WTC11 (cell line): Measurements from ENCODE around the gene CYP1A2. TPM values are rescaled to one million over a fixed set of nuclear protein-coding genes. Genes with fewer than 3 reads are reported as not detected.

ENCODE experiments used
- ATAC-seq: fragments of 200-7000 bp; cut with Tn5 transposase; 2 replicates; pipeline ENCODE4 v1.10.0; 2021; ENCODE audit warnings: mild to moderate bottlenecking, moderate library complexity
- CTCF ChIA-PET: fragments of 300-600 bp; sonication (Branson Sonifier 250); formaldehyde crosslinking; loops from one replicate; lab custom pipeline; 2021; ENCODE audit warnings: antibody characterized with exemption; lab: Charles Lee
- POLR2A ChIA-PET: fragments of 350-600 bp; sonication (Branson Sonifier 250); formaldehyde crosslinking; loops from one replicate; lab custom pipeline; 2021; ENCODE audit warnings: antibody characterized with exemption; lab: Charles Lee
- DNase-seq: peaks from one replicate; pipeline ENCODE4 v3.0.0; 2021; ENCODE audit warnings: low spot score
- H3K27ac Mint-ChIP-seq: 2 replicates; pipeline ENCODE4 v1.8.0; 2021; ENCODE audit warnings: mixed read lengths
- H3K27me3 Mint-ChIP-seq: 2 replicates; pipeline ENCODE4 v1.8.0; 2021; ENCODE audit warnings: low read depth, mild to moderate bottlenecking, moderate library complexity, mixed read lengths
- H3K36me3 Mint-ChIP-seq: 2 replicates; pipeline ENCODE4 v1.8.0; 2021; ENCODE audit warnings: mixed read lengths
- H3K4me1 Mint-ChIP-seq: 2 replicates; pipeline ENCODE4 v1.8.0; 2022; ENCODE audit warnings: mixed read lengths
- H3K4me3 Mint-ChIP-seq: 2 replicates; pipeline ENCODE4 v1.8.0; 2021; ENCODE audit warnings: mild to moderate bottlenecking, moderate library complexity, mixed read lengths
- H3K9me3 Mint-ChIP-seq: 2 replicates; pipeline ENCODE4 v1.8.0; 2021; ENCODE audit warnings: mixed read lengths
- CTCF ChIP-seq: fragments of 200-600 bp; IDR thresholded peaks from 2 replicates; pipeline ENCODE4 v1.8.0; 2022; ENCODE audit warnings: antibody characterized with exemption
- FOXJ3 ChIP-seq: sonication (generic); formaldehyde crosslinking; IDR thresholded peaks from 2 replicates; pipeline ENCODE4 v1.9.0; 2021; ENCODE audit warnings: missing genetic modification reagents, mild to moderate bottlenecking, borderline replicate concordance
- NFATC4 ChIP-seq: fragments of 250-450 bp; sonication (Bioruptor Pico); IDR thresholded peaks from 2 replicates; pipeline ENCODE4 v1.9.0; 2021; ENCODE audit warnings: mild to moderate bottlenecking
- NR3C1 ChIP-seq: sonication (generic); formaldehyde crosslinking; conservative IDR thresholded peaks from 2 replicates; pipeline ENCODE4 v1.8.1; 2023; ENCODE audit warnings: low read depth, mild to moderate bottlenecking, missing genetic modification reagents
- OVOL2 ChIP-seq: fragments of 250-450 bp; sonication (Bioruptor Pico); IDR thresholded peaks from 2 replicates; pipeline ENCODE4 v1.9.0; 2021; ENCODE audit warnings: mild to moderate bottlenecking, borderline replicate concordance
- TEAD4 ChIP-seq: sonication (generic); formaldehyde crosslinking; IDR thresholded peaks from 2 replicates; pipeline ENCODE4 v1.8.0; 2022; ENCODE audit warnings: mild to moderate bottlenecking, missing genetic modification reagents
- ZNF416 ChIP-seq: fragments of 250-450 bp; sonication (Bioruptor Pico); IDR thresholded peaks from 2 replicates; pipeline ENCODE4 v1.9.0; 2021; ENCODE audit warnings: mild to moderate bottlenecking, inconsistent platforms
- total RNA-seq: library from RNA; stranded (reverse); gene quantifications from 3 replicates; pipeline ENCODE4 v1.2.3, GENCODE V29; 2021
- TF ChIP-seq, protein P1 (sequence below): sonication (generic); formaldehyde crosslinking; IDR thresholded peaks from 2 replicates; pipeline ENCODE4 v1.8.0; 2023; ENCODE audit warnings: missing genetic modification reagents
- TF ChIP-seq, protein P2 (sequence below): sonication (generic); formaldehyde crosslinking; IDR thresholded peaks from 2 replicates; pipeline ENCODE4 v1.8.0; 2023; ENCODE audit warnings: missing genetic modification reagents, mild to moderate bottlenecking, borderline replicate concordance
- TF ChIP-seq, protein P3 (sequence below): sonication (generic); formaldehyde crosslinking; conservative IDR thresholded peaks from 2 replicates; pipeline ENCODE4 v1.8.1; 2022; ENCODE audit warnings: mild to moderate bottlenecking, missing genetic modification reagents
- TF ChIP-seq, protein P4 (sequence below): sonication (generic); formaldehyde crosslinking; IDR thresholded peaks from 2 replicates; pipeline ENCODE4 v1.8.1; 2023; ENCODE audit warnings: mild to moderate bottlenecking, missing genetic modification reagents
- TF ChIP-seq, protein P5 (sequence below): sonication (generic); formaldehyde crosslinking; IDR thresholded peaks from 2 replicates; pipeline ENCODE4 v1.8.1; 2023; ENCODE audit warnings: mild to moderate bottlenecking, missing genetic modification reagents

CYP1A2 gene
- total RNA-seq, 1 experiment from 2014 or later = not detected

GRCh38 chr15:74786551-74787165 lies 38.0 kb downstream of the CYP1A2 start (continued):
- TF ChIP-seq, protein P1, sequence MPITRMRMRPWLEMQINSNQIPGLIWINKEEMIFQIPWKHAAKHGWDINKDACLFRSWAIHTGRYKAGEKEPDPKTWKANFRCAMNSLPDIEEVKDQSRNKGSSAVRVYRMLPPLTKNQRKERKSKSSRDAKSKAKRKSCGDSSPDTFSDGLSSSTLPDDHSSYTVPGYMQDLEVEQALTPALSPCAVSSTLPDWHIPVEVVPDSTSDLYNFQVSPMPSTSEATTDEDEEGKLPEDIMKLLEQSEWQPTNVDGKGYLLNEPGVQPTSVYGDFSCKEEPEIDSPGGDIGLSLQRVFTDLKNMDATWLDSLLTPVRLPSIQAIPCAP = no peak
- TF ChIP-seq OVOL2 (CRISPR knock-in tag) (no peak), NR3C1 (CRISPR knock-in tag) (no peak), NFATC4 (CRISPR knock-in tag) (no peak), TEAD4 (CRISPR knock-in tag) (no peak), ZNF416 (CRISPR knock-in tag) (no peak)
- TF ChIP-seq, protein P2, sequence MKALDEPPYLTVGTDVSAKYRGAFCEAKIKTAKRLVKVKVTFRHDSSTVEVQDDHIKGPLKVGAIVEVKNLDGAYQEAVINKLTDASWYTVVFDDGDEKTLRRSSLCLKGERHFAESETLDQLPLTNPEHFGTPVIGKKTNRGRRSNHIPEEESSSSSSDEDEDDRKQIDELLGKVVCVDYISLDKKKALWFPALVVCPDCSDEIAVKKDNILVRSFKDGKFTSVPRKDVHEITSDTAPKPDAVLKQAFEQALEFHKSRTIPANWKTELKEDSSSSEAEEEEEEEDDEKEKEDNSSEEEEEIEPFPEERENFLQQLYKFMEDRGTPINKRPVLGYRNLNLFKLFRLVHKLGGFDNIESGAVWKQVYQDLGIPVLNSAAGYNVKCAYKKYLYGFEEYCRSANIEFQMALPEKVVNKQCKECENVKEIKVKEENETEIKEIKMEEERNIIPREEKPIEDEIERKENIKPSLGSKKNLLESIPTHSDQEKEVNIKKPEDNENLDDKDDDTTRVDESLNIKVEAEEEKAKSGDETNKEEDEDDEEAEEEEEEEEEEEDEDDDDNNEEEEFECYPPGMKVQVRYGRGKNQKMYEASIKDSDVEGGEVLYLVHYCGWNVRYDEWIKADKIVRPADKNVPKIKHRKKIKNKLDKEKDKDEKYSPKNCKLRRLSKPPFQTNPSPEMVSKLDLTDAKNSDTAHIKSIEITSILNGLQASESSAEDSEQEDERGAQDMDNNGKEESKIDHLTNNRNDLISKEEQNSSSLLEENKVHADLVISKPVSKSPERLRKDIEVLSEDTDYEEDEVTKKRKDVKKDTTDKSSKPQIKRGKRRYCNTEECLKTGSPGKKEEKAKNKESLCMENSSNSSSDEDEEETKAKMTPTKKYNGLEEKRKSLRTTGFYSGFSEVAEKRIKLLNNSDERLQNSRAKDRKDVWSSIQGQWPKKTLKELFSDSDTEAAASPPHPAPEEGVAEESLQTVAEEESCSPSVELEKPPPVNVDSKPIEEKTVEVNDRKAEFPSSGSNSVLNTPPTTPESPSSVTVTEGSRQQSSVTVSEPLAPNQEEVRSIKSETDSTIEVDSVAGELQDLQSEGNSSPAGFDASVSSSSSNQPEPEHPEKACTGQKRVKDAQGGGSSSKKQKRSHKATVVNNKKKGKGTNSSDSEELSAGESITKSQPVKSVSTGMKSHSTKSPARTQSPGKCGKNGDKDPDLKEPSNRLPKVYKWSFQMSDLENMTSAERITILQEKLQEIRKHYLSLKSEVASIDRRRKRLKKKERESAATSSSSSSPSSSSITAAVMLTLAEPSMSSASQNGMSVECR (CRISPR knock-in tag) = no peak
- TF ChIP-seq, protein P3, sequence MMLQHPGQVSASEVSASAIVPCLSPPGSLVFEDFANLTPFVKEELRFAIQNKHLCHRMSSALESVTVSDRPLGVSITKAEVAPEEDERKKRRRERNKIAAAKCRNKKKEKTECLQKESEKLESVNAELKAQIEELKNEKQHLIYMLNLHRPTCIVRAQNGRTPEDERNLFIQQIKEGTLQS (CRISPR knock-in tag) = no peak

DNA sequence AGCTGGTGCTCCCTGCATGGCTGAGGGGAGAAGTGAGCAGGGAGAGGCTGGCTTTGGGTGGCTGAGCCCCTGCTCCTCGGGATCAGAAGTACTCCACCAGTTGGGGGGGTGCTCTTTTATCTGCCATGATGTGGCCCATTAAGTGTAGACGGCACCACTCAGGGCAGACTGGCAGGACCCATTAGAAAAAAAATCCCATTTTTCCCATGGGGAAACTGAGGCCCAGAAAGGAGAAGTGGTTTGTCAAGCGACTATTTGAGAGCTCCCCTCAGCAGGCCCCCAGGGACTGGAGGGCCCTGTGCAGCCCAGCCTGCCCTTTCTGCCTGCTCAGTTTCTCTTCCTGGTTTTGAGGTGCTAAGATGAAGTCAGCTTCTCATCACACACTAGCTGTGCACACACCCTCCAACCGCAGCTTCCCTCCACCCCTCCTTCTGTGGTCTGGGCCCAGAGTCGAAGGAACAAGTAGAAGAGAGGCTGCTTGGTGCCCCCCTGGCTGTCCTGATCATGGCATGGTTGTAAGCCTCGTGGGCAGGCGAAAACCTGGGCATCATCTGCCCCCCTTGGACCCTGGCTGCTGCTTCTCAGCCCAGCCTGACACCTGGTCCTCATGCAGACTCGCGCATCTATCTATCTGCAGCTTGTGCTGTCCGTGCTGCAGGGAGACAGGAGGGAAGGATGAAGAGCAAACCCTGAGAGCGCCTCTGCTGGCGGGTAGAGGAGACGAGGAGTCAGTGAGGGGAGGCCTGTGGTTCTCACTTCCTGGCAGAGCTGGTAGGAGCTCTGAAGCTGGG lies 38.8 kb downstream of the CYP1A2 start:
- peaks cover 49% of the 10 kb centered on the region for H3K4me1 Mint-ChIP-seq
- POLR2A ChIA-PET = interaction anchor here (0.6 to 1.2 kb wide), 4 partner anchors 10 to 860 kb away, joined by 3 to 7 read pairs (median 4); partner anchors contain the start of gene SNX33

More for the DNA sequence above, 38.8 kb downstream of the CYP1A2 start:
- Mint-ChIP-seq H3K36me3 (no peaks in the 10 kb centered on the region), H3K27ac (no peak overlapping the region), H3K9me3 (no peaks in the 10 kb centered on the region), H3K4me3 (no peak overlapping the region), H3K27me3 (no peaks in the 10 kb centered on the region; the same call in 1 of the 2 replicates)
- CTCF ChIA-PET = interaction anchor here (0.5 to 14.8 kb wide), 40 partner anchors 11 to 670 kb away, joined by 3 to 360 read pairs (median 6); partner anchors contain the start of genes CPLX3, CYP1A1, FAM219B and LMAN1L
- ATAC-seq (peak; percentile 82), DNase-seq (peak; percentile 80)
- TF ChIP-seq, protein P4, sequence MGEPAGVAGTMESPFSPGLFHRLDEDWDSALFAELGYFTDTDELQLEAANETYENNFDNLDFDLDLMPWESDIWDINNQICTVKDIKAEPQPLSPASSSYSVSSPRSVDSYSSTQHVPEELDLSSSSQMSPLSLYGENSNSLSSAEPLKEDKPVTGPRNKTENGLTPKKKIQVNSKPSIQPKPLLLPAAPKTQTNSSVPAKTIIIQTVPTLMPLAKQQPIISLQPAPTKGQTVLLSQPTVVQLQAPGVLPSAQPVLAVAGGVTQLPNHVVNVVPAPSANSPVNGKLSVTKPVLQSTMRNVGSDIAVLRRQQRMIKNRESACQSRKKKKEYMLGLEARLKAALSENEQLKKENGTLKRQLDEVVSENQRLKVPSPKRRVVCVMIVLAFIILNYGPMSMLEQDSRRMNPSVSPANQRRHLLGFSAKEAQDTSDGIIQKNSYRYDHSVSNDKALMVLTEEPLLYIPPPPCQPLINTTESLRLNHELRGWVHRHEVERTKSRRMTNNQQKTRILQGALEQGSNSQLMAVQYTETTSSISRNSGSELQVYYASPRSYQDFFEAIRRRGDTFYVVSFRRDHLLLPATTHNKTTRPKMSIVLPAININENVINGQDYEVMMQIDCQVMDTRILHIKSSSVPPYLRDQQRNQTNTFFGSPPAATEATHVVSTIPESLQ (CRISPR knock-in tag) = no peak
- TF ChIP-seq CTCF (peak; percentile 35), NFATC4 (CRISPR knock-in tag) (no peak), ZNF416 (CRISPR knock-in tag) (no peak), FOXJ3 (CRISPR knock-in tag) (no peak)
- TF ChIP-seq, protein P5, sequence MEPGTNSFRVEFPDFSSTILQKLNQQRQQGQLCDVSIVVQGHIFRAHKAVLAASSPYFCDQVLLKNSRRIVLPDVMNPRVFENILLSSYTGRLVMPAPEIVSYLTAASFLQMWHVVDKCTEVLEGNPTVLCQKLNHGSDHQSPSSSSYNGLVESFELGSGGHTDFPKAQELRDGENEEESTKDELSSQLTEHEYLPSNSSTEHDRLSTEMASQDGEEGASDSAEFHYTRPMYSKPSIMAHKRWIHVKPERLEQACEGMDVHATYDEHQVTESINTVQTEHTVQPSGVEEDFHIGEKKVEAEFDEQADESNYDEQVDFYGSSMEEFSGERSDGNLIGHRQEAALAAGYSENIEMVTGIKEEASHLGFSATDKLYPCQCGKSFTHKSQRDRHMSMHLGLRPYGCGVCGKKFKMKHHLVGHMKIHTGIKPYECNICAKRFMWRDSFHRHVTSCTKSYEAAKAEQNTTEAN (CRISPR knock-in tag) = no peak
- TF ChIP-seq, protein P2 (CRISPR knock-in tag) = no peak
